GM18861 (cell line): ENCODE data around the gene MTHFD2L.

Experiments
- ATAC-seq: cut with Tn5 transposase; IDR thresholded peaks from one replicate; pipeline ENCODE4 v1.9.1; 2021; ENCODE audit not compliant: unreplicated experiment

The MTHFD2L gene

DNA sequence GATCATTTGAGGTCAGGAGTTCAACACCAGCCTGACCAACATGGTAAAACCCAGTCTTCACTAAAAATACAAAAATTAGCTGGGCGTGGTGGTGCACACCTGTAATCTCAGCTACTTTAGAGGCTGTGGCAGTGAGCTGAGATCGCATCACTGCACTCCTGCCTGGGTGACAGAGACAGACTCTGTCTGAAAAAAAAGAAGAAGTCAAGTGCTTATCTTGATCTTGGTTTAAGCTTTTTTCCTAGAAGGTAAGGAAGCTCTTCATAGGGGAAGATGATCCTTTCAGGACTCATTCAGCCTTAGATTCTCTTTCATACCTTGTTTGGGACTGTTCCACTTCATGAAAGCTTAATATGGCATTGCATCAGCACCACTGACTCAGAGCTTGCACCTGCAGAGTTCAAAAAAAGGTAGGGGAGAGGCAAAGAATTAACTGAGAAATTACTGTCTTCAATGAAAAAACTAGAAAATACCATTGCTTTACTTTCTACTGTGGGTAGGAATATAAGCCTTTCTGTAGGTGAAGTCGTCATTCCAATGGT is 79.6 kb downstream of the MTHFD2L start:
- no peak for ATAC-seq

GRCh38 chr4:74244049-74244448 is 86.1 kb downstream of the MTHFD2L start:
- ATAC-seq: no peak

- no peak for ATAC-seq
These were observed 95.0 kb downstream of the MTHFD2L start for GRCh38 chr4:74252933-74253332.

DNA sequence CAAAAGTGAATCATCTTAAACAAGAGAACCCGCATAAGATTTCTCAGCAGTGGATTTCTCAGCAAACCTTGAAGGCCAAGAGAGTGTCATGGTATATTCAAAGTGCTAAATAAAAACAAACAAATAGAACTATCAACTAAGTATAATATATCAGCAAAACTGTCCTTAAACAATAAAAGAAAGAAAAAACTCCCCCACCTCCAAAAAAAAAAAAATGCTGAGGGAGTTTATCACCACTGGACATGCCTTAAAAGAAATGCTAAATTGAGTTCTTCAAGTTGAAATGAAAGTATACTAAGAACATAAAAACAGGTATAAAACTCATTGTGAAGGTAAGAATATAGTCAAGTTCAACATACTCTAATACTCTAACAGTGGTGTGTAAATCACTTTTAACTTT is 96.5 kb downstream of the MTHFD2L start:
- no peak for ATAC-seq

- ATAC-seq: no peak
These were observed 97.2 kb downstream of the MTHFD2L start for GRCh38 chr4:74255096-74255495.

DNA sequence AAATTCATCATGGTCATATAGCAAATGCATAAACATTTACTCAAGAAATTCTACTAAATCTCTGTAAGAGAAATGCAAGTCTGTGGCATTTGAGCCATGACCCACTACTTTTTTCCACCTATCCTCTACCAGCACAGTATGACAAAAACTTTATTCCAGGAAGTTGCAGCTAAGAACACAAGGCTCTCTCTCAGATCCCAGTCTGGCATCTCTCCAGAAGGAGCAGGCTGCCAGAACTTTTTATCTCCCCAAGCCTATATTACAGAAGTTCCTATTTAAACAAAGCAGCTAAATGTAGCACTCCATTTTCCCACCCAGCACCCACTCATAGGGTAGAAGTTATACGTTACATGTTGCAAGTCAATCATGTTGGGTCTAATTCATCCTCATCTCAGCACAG is 101.0 kb downstream of the MTHFD2L start:
- ATAC-seq: no peak

GRCh38 chr4:74260036-74260435 is 102.1 kb downstream of the MTHFD2L start:
- ATAC-seq: no peak

DNA sequence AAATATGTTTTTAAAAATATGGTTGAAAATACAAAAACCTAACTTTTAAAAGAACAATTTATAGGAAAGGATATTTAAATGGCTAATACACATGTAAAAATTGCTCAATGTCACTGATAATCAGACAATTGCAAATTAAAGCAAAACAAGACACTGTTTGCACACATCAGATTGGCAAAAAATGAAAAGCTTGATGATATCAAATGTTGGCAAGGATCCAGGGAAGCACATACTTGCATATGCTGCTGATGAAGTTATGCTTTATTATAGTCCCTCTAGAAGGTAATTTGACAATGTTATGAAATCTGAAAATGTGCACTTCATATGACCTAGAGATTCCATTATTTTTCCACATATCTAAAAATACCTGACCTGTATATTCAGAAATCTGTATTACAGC is 104.6 kb downstream of the MTHFD2L start:
- ATAC-seq: no peak

GRCh38 chr4:74263551-74263950 is 105.6 kb downstream of the MTHFD2L start:
- ATAC-seq: no peak

GRCh38 chr4:74266081-74266480 is 108.2 kb downstream of the MTHFD2L start:
- ATAC-seq: no peak

DNA sequence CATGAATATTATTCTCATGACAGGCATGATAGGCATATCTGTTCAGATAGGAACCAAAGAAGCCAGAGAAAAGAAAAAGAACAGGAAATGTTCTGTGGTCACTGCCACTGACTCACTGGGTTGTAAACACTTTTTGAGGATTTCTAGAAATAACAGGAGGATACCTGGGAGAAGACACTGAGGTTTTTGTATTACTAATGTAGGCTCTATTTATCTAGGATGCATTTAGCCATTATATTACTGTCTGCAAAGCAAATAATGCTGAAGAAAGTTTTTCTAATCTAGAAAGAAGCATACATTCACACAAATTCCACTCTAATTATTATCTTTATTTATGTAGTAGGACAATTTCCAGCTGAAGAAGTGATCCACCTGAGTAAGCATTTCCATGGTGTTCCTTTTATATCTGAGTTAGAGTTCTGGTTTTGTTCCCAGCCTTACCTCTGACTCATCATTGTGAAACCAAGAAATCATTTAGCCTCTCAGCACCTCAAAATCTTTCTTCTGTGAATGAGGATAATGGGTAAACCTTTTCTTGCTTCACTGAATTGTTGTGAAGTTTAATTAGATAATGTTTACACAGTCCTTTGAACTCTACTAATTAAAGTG is 110.2 kb downstream of the MTHFD2L start:
- ATAC-seq: no peak

DNA sequence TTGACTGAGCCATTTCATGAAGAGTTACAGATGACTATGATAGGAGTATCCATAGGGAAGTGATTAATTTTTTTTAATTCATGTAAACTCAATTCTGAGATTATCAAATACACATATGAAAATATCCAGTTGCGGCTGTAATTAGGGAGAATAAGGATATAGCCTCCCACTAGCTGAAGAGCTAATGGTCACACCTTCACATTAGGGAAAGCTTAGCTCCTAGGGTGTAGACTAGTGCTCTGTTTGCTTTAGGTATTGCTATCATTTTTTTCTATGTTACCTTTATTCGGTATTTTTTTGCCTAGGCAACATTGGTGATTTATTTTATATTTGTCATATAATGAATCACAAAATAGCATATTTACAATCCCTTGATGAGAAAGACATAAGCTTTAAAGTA is 110.7 kb downstream of the MTHFD2L start:
- ATAC-seq: no peak

DNA sequence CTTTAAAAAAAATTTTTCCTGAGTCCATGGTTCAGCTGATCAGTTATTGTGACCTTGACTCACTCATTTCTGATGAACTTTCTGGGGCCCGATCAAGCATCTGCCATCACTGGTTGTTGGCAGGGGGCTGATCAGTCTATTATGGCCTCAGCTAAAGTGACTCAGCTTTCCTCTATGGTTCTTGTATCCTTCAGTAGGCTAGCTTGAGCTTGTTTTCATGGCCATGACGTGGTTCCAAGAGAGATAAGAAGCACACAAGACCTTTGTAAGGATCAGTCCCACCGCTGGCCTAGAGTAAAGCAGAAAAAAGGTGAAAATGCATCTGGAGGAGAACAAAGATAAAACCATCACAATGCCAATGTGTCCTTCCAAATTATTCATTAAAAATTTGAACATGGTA is 120.6 kb downstream of the MTHFD2L start:
- no peak for ATAC-seq

- ATAC-seq: no peak
These were observed 121.8 kb downstream of the MTHFD2L start for GRCh38 chr4:74279716-74280115.

DNA sequence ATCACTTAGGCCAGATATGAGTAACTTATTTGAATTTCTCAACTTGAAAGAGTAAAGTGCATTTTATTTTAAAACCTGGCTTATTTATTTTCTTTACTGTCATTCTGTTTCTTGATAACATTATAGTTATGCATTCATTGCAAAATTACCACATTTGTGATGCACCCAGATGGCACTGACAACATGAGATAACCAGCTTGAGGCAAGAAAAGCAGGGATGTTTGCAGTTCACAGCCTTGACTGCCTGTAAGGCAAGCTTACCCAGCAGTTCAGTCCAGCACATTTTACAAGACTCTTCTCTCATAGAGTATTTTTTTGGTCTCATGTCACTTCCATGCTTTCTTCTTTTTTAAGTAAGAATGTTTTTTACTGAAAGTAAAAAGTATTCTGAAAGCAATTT is 125.0 kb downstream of the MTHFD2L start:
- ATAC-seq: no peak

DNA sequence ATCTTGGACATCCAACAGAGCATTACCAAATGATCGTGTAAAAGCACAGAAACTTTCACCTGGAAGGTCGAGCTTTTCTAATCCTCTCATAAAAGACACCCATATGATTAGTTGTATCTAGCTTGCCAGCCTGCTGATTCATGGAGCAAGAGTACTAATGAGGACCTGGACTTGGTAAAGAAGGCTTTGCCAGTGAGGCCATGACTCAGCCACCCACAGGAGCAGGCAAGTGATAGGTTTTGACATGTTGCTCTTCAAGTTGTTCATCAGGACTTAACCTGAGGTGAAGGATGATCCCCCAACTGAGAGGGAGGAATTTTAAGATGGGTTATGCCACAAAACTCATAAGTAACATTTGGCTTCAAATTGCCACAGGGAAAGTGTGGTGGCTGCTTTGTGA is 125.7 kb downstream of the MTHFD2L start:
- ATAC-seq: no peak

DNA sequence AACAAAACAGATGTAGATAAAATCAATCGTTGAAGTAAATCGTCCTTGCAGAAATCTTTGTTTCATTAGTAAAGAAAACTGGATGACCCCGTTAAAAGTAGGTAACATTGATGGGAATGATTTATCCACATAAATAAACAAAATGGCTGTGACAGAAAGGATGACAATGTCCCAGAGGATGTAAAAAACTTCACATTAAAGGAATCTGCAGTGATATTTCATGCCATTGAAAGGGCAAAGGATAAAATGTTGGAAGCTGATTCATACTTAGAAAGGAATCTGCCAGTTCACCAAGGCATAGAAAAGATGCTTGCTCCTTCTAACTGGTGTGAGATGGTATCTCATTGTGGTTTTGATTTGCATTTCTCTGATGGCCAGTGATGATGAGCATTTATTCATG is 126.1 kb downstream of the MTHFD2L start:
- no peak for ATAC-seq

DNA sequence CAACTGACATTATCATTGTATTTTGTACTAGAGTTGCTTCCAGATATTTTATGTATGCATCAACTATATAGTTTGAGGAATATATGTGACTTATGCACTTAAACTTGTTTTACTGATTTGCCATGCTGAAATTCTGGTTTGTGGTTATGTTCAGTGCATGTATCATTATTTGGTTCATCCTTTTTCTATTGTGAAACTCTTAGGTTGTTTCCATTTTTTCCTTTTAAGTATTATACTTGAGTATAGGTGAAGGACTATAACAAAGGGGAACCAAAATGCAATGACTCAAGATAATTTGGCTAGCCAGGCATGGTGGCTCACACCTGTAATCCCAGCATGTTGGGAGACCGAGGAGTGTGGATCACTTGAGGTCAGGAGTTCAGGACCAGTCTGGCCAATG is 129.2 kb downstream of the MTHFD2L start:
- ATAC-seq: no peak

DNA sequence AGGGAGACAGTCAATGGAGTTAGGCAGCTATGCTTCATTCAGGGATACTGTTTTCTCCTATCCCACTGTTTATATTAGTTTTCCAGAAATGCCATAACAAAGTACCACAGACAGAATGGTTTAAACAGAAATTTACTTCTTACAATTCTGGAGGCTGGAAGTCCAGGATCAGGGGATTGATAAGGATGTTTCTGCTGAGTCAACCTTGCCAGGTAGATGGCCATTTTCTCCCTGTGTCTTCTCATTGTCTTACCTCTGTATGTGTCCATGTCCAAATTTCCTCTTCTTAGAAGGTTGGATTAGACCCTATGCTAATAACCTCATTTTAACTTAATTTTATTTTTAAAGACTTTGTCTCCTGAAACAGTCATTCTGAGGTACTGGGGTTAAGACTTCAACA is 129.9 kb downstream of the MTHFD2L start:
- ATAC-seq: no peak

- no peak for ATAC-seq
These were observed 133.6 kb downstream of the MTHFD2L start for GRCh38 chr4:74291471-74291870.

GRCh38 chr4:74292111-74292870 is 134.4 kb downstream of the MTHFD2L start:
- no peak for ATAC-seq

- no peak for ATAC-seq
These were observed 135.6 kb downstream of the MTHFD2L start for GRCh38 chr4:74293558-74293957.

- ATAC-seq: no peak
These were observed 136.8 kb downstream of the MTHFD2L start for GRCh38 chr4:74294681-74295080.
